Measurements from ENCODE around the gene SRCAP. TPM values are rescaled to one million over a fixed set of nuclear protein-coding genes. Genes with fewer than 3 reads are reported as not detected.

SRCAP gene
- total RNA-seq, 4 donors from 2014 or later: 50.4 to 109 (median 81.8) TPM

GRCh38 chr16:30745082-30745481 is 46.1 kb downstream of the SRCAP start:
- Histone ChIP-seq H3K36me3 (peaks cover 0 to 16% (median 0%) of the 10 kb centered on the region in 3 donors), H3K27me3 (no peaks in the 10 kb centered on the region), H3K4me3 (no peak overlapping the region), H3K4me1 (peaks cover 0 to 45% (median 4%) of the 10 kb centered on the region in 4 donors), H3K27ac (peak overlapping the region in 1 of 4 donors; percentile 49), H3K9me3 (no peaks in the 10 kb centered on the region)
- no peak for DNase-seq
- TF ChIP-seq CTCF (IDR thresholded peaks at IDR 0.05) (no peak), POLR2A (IDR thresholded peaks at IDR 0.05) (no peak)

- TF ChIP-seq POLR2A (IDR thresholded peaks at IDR 0.05) (no peak), CTCF (IDR thresholded peaks at IDR 0.05) (no peak)
- Histone ChIP-seq H3K27ac (peak overlapping the region in 2 of 4 donors; percentile 78 to 82), H3K4me1 (peaks cover 0 to 28% (median 2%) of the 10 kb centered on the region in 4 donors), H3K9me3 (no peaks in the 10 kb centered on the region), H3K27me3 (no peaks in the 10 kb centered on the region), H3K4me3 (no peak overlapping the region), H3K36me3 (peaks cover 0 to 27% (median 0%) of the 10 kb centered on the region in 3 donors)
- DNase-seq: no peak
Observed at GRCh38 chr16:30746638-30747175, 47.7 kb downstream of the SRCAP start.

- TF ChIP-seq CTCF (IDR thresholded peaks at IDR 0.05) (no peak), POLR2A (IDR thresholded peaks at IDR 0.05) (no peak)
- Histone ChIP-seq H3K27me3 (no peaks in the 10 kb centered on the region), H3K27ac (peak overlapping the region; percentile 78 to 82 (median 81)), H3K36me3 (peaks cover 0 to 33% (median 0%) of the 10 kb centered on the region in 3 donors), H3K4me3 (peak overlapping the region in 3 of 4 donors; percentile 73 to 98 (median 81)), H3K4me1 (peaks cover 0 to 22% (median 2%) of the 10 kb centered on the region in 4 donors), H3K9me3 (no peaks in the 10 kb centered on the region)
- DNase-seq: no peak
Observed at GRCh38 chr16:30747331-30747730, 48.4 kb downstream of the SRCAP start.

GRCh38 chr16:30747799-30748633 is 49.0 kb downstream of the SRCAP start, which contains the start of gene PHKG2:
TSS of gene PHKG2 (plus strand) at chr16:30748425. CDS start at chr16:30748821, 396 bp downstream.
- Histone ChIP-seq H3K27ac (peak within 1 kb of the TSS; percentile 81 to 84 (median 82)), H3K9me3 (no peaks in the 10 kb centered on the region), H3K27me3 (no peaks in the 10 kb centered on the region), H3K4me3 (peak within 1 kb of the TSS; percentile 73 to 98 (median 84)), H3K4me1 (peaks cover 0 to 22% (median 2%) of the 10 kb centered on the region in 4 donors), H3K36me3 (peaks cover 0 to 40% (median 0%) of the 10 kb centered on the region in 3 donors)
- peak; percentile 98 to 100 (median 100) for DNase-seq
- TF ChIP-seq POLR2A (IDR thresholded peaks at IDR 0.05): peak; percentile 62 to 69
- peak in 1 of 6 experiments; percentile 7 for TF ChIP-seq CTCF (IDR thresholded peaks at IDR 0.05)

GRCh38 chr16:30748634-30749445 is 49.9 kb downstream of the SRCAP start:
- Histone ChIP-seq H3K4me3 (peak overlapping the region; percentile 73 to 98 (median 84)), H3K27ac (peak overlapping the region; percentile 81 to 84 (median 82)), H3K9me3 (no peaks in the 10 kb centered on the region), H3K36me3 (peaks cover 0 to 43% (median 0%) of the 10 kb centered on the region in 3 donors), H3K27me3 (no peaks in the 10 kb centered on the region), H3K4me1 (peaks cover 0 to 22% (median 2%) of the 10 kb centered on the region in 4 donors)
- peak; percentile 25 to 69 (median 56) for DNase-seq
- TF ChIP-seq POLR2A (IDR thresholded peaks at IDR 0.05) (no peak), CTCF (IDR thresholded peaks at IDR 0.05) (no peak)
